Activated CD4-positive, alpha-beta T cell treated with anti-CD3 and anti-CD28 coated beads for 48 hours (primary cell): Measurements from ENCODE around the gene CKAP4.
A peak's percentile ranks its signal among the peaks of the same experiment; 100 is the strongest.

ENCODE experiments used
- DNase-seq: peaks from one replicate; pipeline ENCODE4 v3.0.0-alpha.2; 2020

CKAP4 gene

GRCh38 chr12:106274575-106275121 is 26.8 kb upstream of the CKAP4 start:
- DNase-seq = no peak

- DNase-seq = no peak
Measured at GRCh38 chr12:106274012-106274411, 26.2 kb upstream of the CKAP4 start.

GRCh38 chr12:106273491-106273890 is 25.7 kb upstream of the CKAP4 start:
- DNase-seq = no peak

- no peak for DNase-seq
Measured at GRCh38 chr12:106271575-106272505, 24.0 kb upstream of the CKAP4 start.

- no peak for DNase-seq
Measured at GRCh38 chr12:106269150-106269771, 21.4 kb upstream of the CKAP4 start.

- DNase-seq = no peak
Measured at GRCh38 chr12:106267535-106267934, 19.7 kb upstream of the CKAP4 start.

- DNase-seq = no peak
Measured at GRCh38 chr12:106265116-106265515, 17.3 kb upstream of the CKAP4 start.

- DNase-seq = no peak
Measured at GRCh38 chr12:106258935-106259334, 11.1 kb upstream of the CKAP4 start.

GRCh38 chr12:106258226-106258625 is 10.4 kb upstream of the CKAP4 start:
- no peak for DNase-seq

GRCh38 chr12:106256524-106256923 is 8.7 kb upstream of the CKAP4 start:
- DNase-seq = no peak

- no peak for DNase-seq
Measured at GRCh38 chr12:106255952-106256351, 8.1 kb upstream of the CKAP4 start.

- no peak for DNase-seq
Measured at GRCh38 chr12:106255493-106255892, 7.7 kb upstream of the CKAP4 start.

GRCh38 chr12:106254724-106255123 is 6.9 kb upstream of the CKAP4 start:
- DNase-seq = no peak

- no peak for DNase-seq
Measured at GRCh38 chr12:106251631-106252455, 4.0 kb upstream of the CKAP4 start.

- no peak for DNase-seq
Measured at GRCh38 chr12:106249411-106250135, 1.8 kb upstream of the CKAP4 start.

- peak; percentile 51 for DNase-seq
Measured at GRCh38 chr12:106248846-106249371, 1.1 kb upstream of the CKAP4 start.

GRCh38 chr12:106248312-106248845 is 559 bp upstream of the CKAP4 start:
- DNase-seq = peak; percentile 33

- peak; percentile 65 for DNase-seq
Measured at GRCh38 chr12:106246891-106247673, 738 bp downstream of the CKAP4 start.

- DNase-seq = no peak
Measured at GRCh38 chr12:106245767-106246166, 2.1 kb downstream of the CKAP4 start.

- DNase-seq = no peak
Measured at GRCh38 chr12:106243620-106244019, 4.2 kb downstream of the CKAP4 start.

GRCh38 chr12:106240821-106241220 is 7.0 kb downstream of the CKAP4 start:
- no peak for DNase-seq
